Measurements from ENCODE around the gene DNM3. TPM values are rescaled to one million over a fixed set of nuclear protein-coding genes. Genes with fewer than 3 reads are reported as not detected.
A peak's percentile ranks its signal among the peaks of the same experiment; 100 is the strongest.

Gene DNM3
- total and polyA plus RNA-seq, 4 donors: 2.1 to 16.3 (median 5.6) TPM

DNA sequence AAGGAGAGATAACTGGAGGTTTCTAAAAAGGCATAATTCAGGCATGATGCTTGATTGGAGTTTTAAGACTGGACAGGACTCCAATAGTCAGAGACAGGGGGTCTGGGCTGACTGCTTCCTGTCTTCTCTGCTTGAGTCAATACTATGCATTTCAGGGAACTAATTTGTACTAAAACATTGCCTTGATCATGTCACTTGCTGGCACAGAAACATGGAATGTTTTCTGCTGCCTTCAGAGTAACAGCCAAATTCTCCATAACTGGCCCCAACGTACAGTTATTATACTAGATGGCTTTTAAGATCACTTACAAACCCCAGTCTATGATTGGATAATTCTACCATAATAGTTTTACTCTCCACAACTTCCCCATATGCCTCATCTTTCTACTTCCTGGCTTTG, 247.0 kb downstream of the DNM3 start:
- Histone ChIP-seq H3K9me3 (ENCODE audit: control insufficient read depth in 4 of 4, insufficient read depth in 3 of 4, low read length in 3 of 4) (peaks cover 0 to 2% (median 0%) of the 10 kb centered on the region in 4 donors), H3K9ac (ENCODE audit: insufficient read depth in 1 of 2, low read length in 2 of 2) (no peak overlapping the region), H3K27ac (ENCODE audit: low read depth in 1 of 2, low read length in 1 of 2) (no peak overlapping the region), H3K4me1 (ENCODE audit: control insufficient read depth in 5 of 5, insufficient read depth in 5 of 5, low read length in 5 of 5) (peaks cover 0 to 16% (median 0%) of the 10 kb centered on the region in 5 donors), H3K27me3 (ENCODE audit: control insufficient read depth in 3 of 3, insufficient read depth in 3 of 3, low read length in 2 of 3) (no peaks in the 10 kb centered on the region), H3K36me3 (ENCODE audit: control insufficient read depth in 4 of 4, insufficient read depth in 4 of 4, low read length in 4 of 4) (no peaks in the 10 kb centered on the region), H3K4me3 (no peak overlapping the region)
- DNase-seq (peak; percentile 28 to 80 (median 66)), ATAC-seq (ENCODE audit: insufficient read depth, low FRiP score) (no peak)
- 69 to 93% methylated on average over 1 of the region's 1 CpG for WGBS, 2 donors
- TF ChIP-seq, protein P1, sequence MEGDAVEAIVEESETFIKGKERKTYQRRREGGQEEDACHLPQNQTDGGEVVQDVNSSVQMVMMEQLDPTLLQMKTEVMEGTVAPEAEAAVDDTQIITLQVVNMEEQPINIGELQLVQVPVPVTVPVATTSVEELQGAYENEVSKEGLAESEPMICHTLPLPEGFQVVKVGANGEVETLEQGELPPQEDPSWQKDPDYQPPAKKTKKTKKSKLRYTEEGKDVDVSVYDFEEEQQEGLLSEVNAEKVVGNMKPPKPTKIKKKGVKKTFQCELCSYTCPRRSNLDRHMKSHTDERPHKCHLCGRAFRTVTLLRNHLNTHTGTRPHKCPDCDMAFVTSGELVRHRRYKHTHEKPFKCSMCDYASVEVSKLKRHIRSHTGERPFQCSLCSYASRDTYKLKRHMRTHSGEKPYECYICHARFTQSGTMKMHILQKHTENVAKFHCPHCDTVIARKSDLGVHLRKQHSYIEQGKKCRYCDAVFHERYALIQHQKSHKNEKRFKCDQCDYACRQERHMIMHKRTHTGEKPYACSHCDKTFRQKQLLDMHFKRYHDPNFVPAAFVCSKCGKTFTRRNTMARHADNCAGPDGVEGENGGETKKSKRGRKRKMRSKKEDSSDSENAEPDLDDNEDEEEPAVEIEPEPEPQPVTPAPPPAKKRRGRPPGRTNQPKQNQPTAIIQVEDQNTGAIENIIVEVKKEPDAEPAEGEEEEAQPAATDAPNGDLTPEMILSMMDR (IDR thresholded peaks at IDR 0.05; ENCODE audit: control extremely low read depth, extremely low read depth): no peak

DNA sequence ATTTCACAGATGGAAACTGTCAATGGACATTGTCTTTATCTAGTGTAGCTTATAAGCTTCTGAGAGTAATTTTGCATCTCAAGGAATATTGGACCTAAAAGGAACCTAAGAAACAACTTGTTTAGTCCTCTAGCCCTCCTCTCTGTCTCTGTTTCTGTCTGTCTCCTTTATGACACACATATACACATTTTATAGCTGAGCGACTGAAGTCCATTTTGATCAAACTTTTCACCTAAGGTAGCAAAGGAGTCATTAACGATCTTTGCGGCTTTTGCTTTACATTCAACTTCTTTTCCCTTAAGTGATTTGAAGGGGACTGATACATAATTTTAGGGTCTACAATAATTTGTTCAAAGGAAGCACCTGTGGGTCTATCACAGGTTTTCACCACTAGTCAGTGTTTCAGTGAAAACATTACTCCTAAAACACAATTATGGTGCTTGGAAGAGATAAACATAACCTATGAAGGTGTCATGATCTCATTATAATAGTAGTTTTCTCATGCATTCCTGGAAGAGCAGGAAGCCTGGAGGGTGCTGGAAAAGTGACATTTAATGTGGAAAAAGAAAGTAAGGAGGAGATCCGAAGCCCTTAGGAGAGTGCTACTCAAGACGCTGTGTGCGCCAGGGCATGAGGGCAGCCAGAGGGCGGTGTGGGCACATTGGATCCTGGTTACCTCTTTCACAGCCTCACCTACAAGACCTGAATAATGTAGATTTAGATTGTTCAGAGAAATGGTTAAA, 248.6 kb downstream of the DNM3 start:
- no peak overlapping the region for H3K4me3 ChIP-seq
- DNase-seq (peak; percentile 37 to 63 (median 40)), ATAC-seq (ENCODE audit: insufficient read depth, low FRiP score) (no peak)
- no peaks in the 10 kb centered on the region for H3K36me3 ChIP-seq (ENCODE audit: control insufficient read depth in 4 of 4, insufficient read depth in 4 of 4, low read length in 4 of 4)
- TF ChIP-seq, protein P1 (IDR thresholded peaks at IDR 0.05; ENCODE audit: control extremely low read depth, extremely low read depth): peak; percentile 62
- H3K27ac ChIP-seq (ENCODE audit: low read depth in 1 of 2, low read length in 1 of 2): no peak overlapping the region
- H3K4me1 ChIP-seq (ENCODE audit: control insufficient read depth in 5 of 5, insufficient read depth in 5 of 5, low read length in 5 of 5): peaks cover 0 to 16% (median 0%) of the 10 kb centered on the region in 5 donors
- no peak overlapping the region for H3K9ac ChIP-seq (ENCODE audit: insufficient read depth in 1 of 2, low read length in 2 of 2)
- no peaks in the 10 kb centered on the region for H3K27me3 ChIP-seq (ENCODE audit: control insufficient read depth in 3 of 3, insufficient read depth in 3 of 3, low read length in 2 of 3)
- H3K9me3 ChIP-seq (ENCODE audit: control insufficient read depth in 4 of 4, insufficient read depth in 3 of 4, low read length in 3 of 4): peaks cover 0 to 2% (median 0%) of the 10 kb centered on the region in 4 donors
- WGBS, 2 donors: 69 to 79% methylated on average over 7 of the region's 7 CpGs

DNA sequence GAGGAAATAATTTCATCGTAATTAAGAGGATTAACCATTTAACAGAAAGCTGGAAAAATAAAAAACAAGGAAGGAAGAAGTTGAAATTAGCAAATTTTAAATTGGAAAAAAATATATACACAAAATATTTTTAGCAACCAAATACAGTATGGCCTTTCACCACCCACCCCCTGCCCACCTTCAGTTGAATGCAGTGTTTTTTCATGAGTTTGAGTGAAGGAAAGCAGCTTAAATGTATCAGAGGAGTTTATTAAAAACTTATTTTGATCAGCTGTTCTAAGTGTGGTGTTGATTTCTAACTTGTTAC, 249.2 kb downstream of the DNM3 start:
- Histone ChIP-seq H3K27me3 (ENCODE audit: control insufficient read depth in 3 of 3, insufficient read depth in 3 of 3, low read length in 2 of 3) (no peaks in the 10 kb centered on the region), H3K9ac (ENCODE audit: insufficient read depth in 1 of 2, low read length in 2 of 2) (no peak overlapping the region), H3K4me3 (no peak overlapping the region), H3K36me3 (ENCODE audit: control insufficient read depth in 4 of 4, insufficient read depth in 4 of 4, low read length in 4 of 4) (no peaks in the 10 kb centered on the region), H3K27ac (ENCODE audit: low read depth in 1 of 2, low read length in 1 of 2) (no peak overlapping the region), H3K9me3 (ENCODE audit: control insufficient read depth in 4 of 4, insufficient read depth in 3 of 4, low read length in 3 of 4) (peaks cover 0 to 2% (median 0%) of the 10 kb centered on the region in 4 donors), H3K4me1 (ENCODE audit: control insufficient read depth in 5 of 5, insufficient read depth in 5 of 5, low read length in 5 of 5) (peaks cover 0 to 16% (median 0%) of the 10 kb centered on the region in 5 donors)
- 15 to 20% methylated on average over 1 of the region's 1 CpG for WGBS, 2 donors
- DNase-seq (no peak), ATAC-seq (ENCODE audit: insufficient read depth, low FRiP score) (no peak)
- TF ChIP-seq, protein P1 (IDR thresholded peaks at IDR 0.05; ENCODE audit: control extremely low read depth, extremely low read depth): no peak

Data from lung (tissue), 12 donors.